ENCODE results near the gene KANSL1.

Gene KANSL1

GRCh38 chr17:46057366-46057765 lies 135.9 kb downstream of the KANSL1 start:
- no peak overlapping the region for H3K4me3 ChIP-seq (ENCODE audit: low read length)
- no peak for TF ChIP-seq CTCF (IDR thresholded peaks at IDR 0.05; ENCODE audit: insufficient read depth, low read depth, low read length, missing control alignments)
- DNase-seq (ENCODE audit: low read depth), result no peak

- peak; percentile 27 for DNase-seq (ENCODE audit: low read depth)
- TF ChIP-seq CTCF (IDR thresholded peaks at IDR 0.05; ENCODE audit: insufficient read depth, low read depth, low read length, missing control alignments), result no peak
- H3K4me3 ChIP-seq (ENCODE audit: low read length), result no peak overlapping the region
Observed at GRCh38 chr17:46056800-46057304, 136.4 kb downstream of the KANSL1 start.

- H3K4me3 ChIP-seq (ENCODE audit: low read length), result no peak overlapping the region
- peak; percentile 20 for DNase-seq (ENCODE audit: low read depth)
- no peak for TF ChIP-seq CTCF (IDR thresholded peaks at IDR 0.05; ENCODE audit: insufficient read depth, low read depth, low read length, missing control alignments)
Observed at GRCh38 chr17:46053911-46054534, 139.2 kb downstream of the KANSL1 start.

GRCh38 chr17:46049656-46050055 lies 143.6 kb downstream of the KANSL1 start:
- TF ChIP-seq CTCF (IDR thresholded peaks at IDR 0.05; ENCODE audit: insufficient read depth, low read depth, low read length, missing control alignments), result no peak

GRCh38 chr17:46047856-46048255 lies 145.4 kb downstream of the KANSL1 start:
- TF ChIP-seq CTCF (IDR thresholded peaks at IDR 0.05; ENCODE audit: insufficient read depth, low read depth, low read length, missing control alignments), result no peak

More at GRCh38 chr17:46049656-46050055, 143.6 kb downstream of the KANSL1 start:
- no peak for DNase-seq (ENCODE audit: low read depth)
- H3K4me3 ChIP-seq (ENCODE audit: low read length), result no peak overlapping the region

GRCh38 chr17:46047398-46047797 lies 145.8 kb downstream of the KANSL1 start:
- no peak overlapping the region for H3K4me3 ChIP-seq (ENCODE audit: low read length)
- no peak for TF ChIP-seq CTCF (IDR thresholded peaks at IDR 0.05; ENCODE audit: insufficient read depth, low read depth, low read length, missing control alignments)
- DNase-seq (ENCODE audit: low read depth), result no peak

More at GRCh38 chr17:46047856-46048255, 145.4 kb downstream of the KANSL1 start:
- H3K4me3 ChIP-seq (ENCODE audit: low read length), result no peak overlapping the region
- DNase-seq (ENCODE audit: low read depth), result no peak

- DNase-seq (ENCODE audit: low read depth), result no peak
- no peak for TF ChIP-seq CTCF (IDR thresholded peaks at IDR 0.05; ENCODE audit: insufficient read depth, low read depth, low read length, missing control alignments)
Observed at GRCh38 chr17:46046957-46047356, 146.3 kb downstream of the KANSL1 start.

More at GRCh38 chr17:46046957-46047356, 146.3 kb downstream of the KANSL1 start:
- no peak overlapping the region for H3K4me3 ChIP-seq (ENCODE audit: low read length)
